ENCODE data around the gene MACROD2. TPM values are rescaled to one million over a fixed set of nuclear protein-coding genes. Genes with fewer than 3 reads are reported as not detected.
"Not testable (repeated sequence)": the region's sequence is repeated elsewhere in the genome, so short reads cannot be mapped to it uniquely, and the experiment has no call there.

The MACROD2 gene
- total RNA-seq, 1 donor from 2014 or later: 0.13 TPM

DNA sequence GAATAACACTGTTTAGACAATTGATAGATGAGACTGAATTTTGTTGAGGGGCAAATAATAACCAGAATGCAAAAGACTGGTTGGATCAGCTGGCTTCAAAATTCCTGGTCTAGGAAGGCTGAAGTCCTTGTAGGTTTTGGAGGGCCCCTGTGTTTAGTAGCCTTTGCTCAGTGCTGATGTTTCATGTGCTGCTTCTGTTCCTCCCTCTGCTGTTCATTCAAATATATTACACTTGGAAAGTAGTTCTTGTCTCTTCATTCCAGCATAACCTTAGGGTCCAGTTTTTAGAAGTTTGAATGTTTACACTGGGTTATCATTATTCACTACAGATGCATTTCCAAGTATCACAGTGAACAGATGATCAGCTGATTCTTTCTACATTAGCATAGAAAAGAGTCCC is 269.6 kb downstream of the MACROD2 start:
- DNase-seq (ENCODE audit: low read depth in 2 of 2): no peak

DNA sequence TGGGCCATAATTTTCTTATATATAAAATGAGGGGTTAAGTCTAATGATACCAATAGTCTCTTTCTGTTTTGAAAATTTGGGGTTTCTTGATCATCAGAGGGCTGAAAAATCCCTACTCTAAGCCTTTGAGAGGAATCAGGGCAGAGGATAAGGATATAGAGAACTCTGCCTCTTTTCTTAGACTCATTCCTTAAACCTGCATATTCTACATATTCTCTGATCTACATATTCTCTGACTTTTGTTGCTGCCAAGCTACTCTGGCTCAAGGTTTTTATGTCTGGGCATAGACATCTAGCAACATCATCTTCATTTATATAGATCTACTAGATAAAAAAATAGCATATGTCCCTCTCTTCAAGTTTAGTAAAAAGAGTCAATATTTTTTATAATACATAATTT is 270.9 kb downstream of the MACROD2 start:
- no peak for DNase-seq (ENCODE audit: low read depth in 2 of 2)

DNA sequence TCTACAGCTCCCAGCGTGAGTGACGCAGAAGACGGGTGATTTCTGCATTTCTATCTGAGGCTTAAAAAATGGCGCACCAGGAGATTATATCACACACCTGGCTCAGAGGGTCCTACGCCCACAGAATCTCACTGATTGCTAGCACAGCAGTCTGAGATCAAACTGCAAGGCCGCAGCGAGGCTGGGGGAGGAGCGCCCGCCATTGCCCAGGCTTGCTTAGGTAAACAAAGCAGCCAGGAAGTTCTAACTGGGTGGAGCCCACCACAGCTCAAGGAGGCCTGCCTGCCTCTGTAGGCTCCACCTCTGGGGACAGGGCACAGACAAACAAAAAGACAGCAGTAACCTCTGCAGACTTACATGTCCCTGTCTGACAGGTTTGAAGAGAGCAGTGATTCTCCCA is 275.4 kb downstream of the MACROD2 start:
- DNase-seq (ENCODE audit: low read depth in 2 of 2): not testable (repeated sequence)

DNA sequence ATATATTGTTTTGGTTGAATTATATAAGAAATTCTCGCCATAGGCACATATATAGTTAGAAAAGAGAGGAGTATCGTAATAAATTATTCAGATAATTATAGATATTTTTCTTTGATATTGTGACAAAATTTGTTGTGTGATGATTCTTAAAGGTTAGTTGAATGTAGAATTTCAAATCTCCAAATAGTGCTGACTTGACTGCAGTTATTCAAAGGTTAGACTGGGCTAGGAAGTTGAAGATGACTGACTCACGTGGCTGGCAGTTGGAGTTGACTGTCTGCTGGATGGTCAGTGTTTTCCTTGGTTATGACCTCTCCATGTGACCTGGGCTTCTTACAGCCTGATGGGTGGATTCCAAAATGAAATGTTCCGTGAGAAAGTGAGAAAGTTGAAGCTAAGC is 286.8 kb downstream of the MACROD2 start:
- no peak for DNase-seq (ENCODE audit: low read depth in 2 of 2)

DNA sequence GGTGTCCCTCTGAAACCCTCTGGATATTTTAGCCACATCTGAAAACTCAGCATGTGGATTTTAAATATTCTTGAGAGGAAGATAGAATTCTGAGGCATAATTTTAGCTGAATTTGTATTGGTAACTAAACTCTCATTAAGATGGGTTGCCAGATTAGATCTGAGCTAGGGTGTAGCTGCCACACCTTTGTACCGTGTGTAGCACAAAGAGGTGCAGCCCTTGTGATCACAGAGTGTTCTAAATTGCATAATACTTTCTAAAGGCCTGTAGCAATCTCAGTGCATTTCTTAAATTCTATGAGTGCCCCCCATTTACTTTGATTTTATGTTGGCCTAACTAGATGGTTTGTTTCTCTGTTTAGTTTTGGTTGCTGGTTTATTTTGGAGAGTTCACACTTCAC is 289.1 kb downstream of the MACROD2 start:
- no peak for DNase-seq (ENCODE audit: low read depth in 2 of 2)

DNA sequence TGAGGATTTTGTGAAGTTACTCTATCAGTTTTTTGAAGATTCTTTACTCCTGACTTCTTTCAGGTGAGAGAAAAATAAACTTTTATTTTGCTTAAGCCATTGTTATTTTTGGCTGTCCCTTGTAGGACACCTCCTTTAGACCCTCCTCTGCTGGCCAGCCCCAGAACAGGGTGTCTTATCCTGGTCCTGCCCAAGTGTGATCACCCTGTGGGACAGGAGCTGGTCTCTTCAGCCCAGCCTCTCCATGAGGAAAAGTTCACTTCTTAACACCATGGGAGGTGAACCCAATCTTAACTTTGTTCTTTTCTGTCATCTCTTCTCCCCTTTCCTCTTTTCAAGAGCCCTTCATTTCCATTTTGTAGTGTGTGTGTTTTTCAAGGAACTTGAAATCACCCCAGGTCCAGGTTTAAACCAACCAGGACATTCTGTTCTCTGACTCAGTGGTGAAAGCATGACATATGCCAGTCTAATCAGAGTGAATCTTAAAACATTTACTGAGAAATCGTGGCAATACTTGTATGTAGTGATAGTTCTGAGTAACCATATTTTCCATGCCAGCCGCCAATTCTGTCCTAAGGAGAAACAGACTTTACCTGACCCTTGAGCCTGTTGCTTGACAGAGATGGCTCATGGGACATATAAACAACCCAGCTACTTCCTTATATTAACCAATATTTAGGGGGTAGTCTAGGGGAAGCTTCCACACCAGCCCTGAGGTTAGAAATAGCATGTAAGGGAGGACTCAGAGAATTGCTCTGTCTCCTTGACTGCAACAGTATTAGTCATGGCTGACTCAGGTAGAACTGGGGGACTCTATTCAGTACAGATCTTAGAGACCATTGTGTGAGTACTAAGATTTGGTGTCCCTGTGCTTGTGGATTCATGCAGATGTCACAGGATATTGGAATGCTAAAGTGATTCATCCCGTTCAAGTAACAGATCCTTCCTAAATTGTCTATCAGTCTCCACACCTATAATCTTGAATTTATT is 293.3 kb downstream of the MACROD2 start:
- DNase-seq (ENCODE audit: low read depth in 2 of 2): no peak

DNA sequence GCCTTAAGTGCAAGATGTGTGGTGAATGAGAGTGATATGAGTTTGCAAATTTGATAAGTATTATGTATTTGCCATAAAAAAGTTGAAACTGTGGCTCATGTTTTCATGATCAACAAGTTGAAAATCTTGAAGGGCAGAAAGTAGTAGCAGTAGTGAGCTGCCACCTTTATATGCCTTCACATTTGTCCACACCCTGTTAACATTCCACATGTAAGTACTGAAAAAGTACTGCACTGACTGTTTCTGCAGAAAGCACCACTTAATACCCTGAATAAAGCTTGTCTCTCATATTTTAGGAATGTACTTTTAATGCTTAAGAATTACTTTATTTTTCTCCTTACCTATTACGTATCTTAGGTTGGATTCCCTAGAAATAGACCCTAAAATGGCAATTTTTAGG is 296.2 kb downstream of the MACROD2 start:
- no peak for DNase-seq (ENCODE audit: low read depth in 2 of 2)

DNA sequence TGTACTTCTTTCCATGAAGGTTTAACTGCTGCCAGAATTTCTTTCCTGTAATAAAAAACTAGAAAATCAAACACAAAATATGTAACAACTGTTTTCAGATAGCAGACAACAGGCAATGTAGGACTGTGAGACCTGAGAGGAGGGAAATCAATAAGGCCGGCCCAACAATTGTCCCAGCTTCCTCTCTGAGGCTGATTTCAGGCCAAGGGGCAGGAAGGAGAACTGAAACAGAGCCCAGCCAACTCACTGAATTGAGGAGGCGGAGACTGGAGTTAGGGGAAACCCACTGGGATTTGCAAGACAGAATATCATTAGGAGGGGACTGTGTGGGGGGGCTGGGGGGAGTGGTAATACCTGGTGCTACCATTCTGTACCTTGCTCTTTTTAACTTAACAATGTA is 299.9 kb downstream of the MACROD2 start:
- peak in 1 of 2 donors; percentile 1 for DNase-seq (ENCODE audit: low read depth in 2 of 2)

DNA sequence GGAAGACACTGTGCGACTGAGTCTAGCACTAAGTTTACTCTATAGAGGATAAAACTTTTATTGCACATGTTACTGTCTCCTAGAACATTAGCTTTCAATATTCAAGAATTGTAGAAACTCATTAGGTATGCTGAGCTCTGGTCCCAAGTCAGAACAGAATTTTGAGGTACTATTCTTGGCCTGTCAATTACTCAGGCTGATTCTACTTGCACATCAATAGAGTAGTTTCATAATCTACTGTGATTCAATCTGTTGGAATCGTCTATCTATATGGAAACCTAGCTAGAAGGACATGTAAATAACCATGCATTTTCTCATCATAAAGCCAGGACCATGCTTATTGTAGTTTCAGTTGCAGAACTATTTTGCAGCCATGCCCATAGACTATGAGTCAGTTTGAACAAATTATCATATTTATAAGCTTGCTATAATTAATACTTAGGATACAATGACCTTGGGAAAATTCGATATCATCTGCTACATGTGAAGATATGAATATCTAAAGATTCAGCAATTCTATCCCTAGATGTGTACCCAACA is 300.5 kb downstream of the MACROD2 start:
- DNase-seq (ENCODE audit: low read depth in 2 of 2): no peak

DNA sequence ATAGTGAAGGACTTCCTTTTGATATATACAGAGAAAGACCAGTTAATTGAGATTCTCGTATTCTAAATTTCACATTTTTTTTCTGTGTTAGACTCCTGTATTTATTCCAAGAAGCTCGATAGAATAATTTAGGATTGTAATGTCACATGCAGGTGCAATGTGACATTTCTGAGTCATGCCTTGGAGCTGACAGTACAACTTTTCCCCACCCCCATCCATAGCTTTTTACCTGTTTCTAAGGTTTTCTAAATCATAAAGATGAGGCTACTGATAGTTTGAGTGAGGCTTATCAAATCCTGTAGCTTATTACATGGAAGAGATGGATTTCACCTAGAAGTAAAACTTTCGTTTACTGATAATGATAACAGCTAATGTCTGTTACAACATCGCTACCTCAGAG is 304.5 kb downstream of the MACROD2 start:
- no peak for DNase-seq (ENCODE audit: low read depth in 2 of 2)

DNA sequence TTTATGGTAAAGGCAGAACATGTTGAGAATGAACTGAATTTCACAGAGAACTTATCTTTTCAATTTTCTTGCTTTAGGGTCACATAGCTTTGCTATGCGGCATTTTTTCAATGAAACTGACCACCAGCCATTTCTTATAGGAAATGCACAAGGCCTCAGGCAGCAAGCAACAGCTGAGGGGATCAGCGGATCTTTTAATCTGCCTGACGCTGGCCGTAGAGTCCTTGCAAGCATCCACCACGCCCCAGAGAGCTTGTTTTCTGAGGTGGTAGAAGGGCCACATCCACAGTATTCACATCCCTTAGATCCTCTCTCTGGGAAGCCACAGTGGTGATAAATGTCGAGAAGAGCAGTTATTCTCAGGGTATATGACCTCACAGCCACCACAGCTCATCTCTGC is 307.8 kb downstream of the MACROD2 start:
- DNase-seq (ENCODE audit: low read depth in 2 of 2): no peak

DNA sequence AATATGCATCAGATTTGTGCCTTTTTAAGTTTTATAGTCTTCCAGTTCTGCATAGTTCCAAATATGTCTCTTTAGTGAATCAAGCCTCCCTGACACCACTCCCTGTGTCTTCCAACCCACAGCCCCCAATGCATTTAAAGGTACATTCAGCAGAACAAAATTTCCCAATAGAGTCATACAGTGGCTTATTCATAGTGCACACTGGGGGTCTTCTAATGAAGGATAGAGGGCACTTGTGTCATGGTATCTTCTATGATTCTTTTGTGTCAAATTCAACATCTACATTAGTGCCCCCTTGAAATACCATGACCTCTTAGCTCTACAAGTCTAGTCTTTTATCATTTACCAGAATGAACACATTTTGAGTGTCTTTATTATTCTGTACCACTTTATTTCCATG is 308.3 kb downstream of the MACROD2 start:
- no peak for DNase-seq (ENCODE audit: low read depth in 2 of 2)

DNA sequence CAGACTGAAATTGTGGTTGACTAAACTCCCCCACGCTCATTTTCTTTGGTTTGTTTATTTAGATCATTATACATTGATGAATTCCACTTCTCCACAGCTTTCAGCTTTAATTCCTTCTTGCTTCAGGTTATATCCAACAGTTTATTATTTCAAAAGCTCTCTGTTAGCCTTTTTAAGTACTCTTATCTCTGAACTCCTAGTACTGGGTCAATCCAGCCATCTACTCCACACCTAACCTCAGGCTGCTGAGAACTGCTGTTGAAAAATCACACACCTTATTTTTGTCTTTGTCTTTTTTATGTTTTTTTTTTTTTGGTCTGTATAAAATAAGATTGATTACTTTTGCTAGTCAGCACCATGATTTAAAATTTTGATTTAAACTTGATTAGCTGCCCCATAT is 309.2 kb downstream of the MACROD2 start:
- no peak for DNase-seq (ENCODE audit: low read depth in 2 of 2)

DNA sequence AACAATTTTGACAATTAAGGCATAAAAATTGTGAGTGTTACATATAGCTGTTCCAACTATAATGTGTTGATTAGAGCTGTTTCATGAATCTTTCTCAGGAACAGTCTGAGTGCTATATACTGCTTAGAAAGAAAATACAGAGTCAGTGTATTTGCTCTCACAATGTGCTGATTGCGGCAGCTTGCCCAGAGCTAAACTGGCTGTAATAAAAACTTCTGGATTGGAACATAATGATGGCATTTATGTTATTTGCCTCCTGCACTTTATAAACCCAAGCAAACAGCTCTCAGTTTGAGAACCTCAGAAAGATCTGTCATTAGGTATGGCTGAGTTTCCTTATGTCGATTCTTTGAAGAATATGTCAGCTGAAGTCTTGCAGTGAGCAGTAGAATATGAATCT is 312.6 kb downstream of the MACROD2 start:
- DNase-seq (ENCODE audit: low read depth in 2 of 2): no peak

DNA sequence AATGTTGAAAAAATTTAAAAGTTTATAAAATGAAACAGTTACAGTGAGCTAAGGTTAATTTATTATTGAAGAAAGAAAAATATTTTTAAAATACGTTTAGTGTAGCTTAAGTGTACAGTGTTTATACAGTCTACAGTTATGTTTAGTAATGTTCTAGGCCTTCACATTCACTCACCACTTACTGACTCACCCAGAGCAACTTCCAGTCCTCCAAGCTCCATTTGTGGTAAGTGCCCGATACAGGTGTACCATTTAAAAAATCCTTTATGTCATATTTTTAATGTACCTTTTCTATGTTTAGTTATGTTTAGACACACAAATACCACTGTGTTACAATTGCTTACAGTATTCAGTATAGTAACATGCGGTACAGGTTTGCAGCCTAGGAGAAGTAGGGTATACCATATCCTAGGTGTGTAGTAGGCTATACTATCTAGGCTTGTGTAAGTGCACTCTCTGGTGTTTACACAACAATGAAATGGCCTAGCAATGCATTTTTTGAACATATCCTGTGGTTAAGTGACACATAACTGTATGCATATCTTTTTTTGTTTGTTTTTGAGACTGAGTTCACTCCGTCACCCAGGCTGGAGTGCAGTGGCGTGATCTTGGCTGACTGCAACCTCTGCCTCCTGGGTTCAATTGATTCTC is 315.8 kb downstream of the MACROD2 start:
- no peak for DNase-seq (ENCODE audit: low read depth in 2 of 2)

DNA sequence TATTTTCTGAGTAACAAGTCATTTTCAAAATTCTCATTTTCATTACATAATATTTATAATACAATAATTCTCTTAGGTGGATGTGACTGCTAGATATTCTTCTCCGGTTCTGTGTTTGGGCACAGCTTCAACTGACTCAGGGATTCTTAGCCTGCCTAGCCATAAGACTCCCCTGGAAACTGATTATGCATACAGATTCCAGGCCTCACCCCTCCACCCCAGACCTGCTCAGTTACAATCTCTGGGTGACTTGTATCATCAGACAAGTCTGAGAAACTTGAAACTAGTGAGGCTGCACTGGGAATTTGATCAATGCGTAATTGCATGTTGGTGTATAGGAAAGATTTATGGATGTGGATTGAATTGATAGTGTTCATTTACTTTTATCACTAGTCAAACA is 316.7 kb downstream of the MACROD2 start:
- no peak for DNase-seq (ENCODE audit: low read depth in 2 of 2)

DNA sequence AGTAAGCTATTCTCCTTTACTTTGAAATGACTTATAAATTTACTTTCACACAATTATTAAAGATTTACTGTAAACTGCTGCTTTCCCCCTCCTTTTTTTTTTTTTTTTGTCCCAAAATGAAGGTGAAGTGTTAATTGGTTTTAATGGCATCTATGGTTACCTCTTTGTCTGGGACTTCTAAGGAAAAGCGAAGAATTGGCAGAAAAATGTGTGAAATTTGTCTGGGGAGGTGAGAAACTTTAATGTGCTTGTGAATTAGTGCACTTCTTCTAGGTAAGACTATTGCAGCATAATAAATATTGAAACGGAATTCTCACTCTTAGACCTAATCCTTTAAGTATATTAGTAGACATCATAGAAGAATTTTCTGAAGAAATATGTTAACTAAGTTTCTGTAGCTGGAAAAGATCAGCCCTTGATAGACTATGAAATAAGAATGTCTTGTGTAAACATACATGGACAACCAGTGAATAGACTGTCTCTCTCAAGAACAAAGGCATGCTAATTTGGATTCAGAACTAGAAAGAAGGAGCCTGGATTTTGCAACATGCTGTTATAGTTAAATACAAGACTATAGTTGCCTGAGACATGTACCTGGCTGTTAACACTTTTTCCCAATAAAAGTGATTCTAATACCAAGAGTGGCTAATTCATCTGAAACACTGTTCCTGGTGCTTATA is 318.2 kb downstream of the MACROD2 start:
- DNase-seq (ENCODE audit: low read depth in 2 of 2): no peak

DNA sequence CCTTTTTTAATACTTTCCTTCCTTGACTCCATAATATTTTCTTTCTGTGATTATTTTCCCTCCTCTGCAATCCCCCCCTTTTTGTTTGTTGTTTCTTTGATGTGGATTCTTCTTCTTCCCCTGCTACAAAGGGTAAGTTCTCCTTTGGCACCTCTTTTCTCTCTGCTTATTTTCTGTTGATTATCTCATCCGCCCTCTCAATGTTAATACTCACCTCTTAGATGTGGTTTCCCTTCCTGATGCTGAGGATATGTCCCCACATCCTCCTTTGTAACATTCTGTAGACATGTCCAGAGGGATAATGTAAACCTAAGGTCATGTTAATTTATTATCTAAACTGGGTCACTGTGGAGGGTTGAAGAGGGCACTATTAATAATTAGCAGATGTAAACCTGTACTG is 324.4 kb downstream of the MACROD2 start:
- DNase-seq (ENCODE audit: low read depth in 2 of 2): no peak

DNA sequence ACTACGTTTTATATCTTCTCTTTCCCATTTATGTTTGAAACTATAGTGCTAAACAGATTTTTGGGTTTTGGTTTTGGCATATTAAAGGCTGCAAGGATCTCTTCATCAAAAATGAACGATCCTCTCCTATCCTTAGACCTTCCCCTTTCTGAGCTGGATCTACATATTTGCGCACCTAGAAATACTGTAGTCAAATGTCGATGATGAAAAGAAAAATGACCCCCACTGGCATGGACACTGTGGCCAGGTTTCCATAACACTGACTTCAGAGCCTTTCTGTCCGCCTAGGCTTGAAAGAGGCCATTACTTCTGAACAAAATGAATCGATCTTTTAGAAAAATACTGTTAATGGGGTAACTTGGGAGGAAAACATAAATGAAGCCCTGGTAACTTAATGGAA is 336.3 kb downstream of the MACROD2 start:
- DNase-seq (ENCODE audit: low read depth in 2 of 2): no peak

DNA sequence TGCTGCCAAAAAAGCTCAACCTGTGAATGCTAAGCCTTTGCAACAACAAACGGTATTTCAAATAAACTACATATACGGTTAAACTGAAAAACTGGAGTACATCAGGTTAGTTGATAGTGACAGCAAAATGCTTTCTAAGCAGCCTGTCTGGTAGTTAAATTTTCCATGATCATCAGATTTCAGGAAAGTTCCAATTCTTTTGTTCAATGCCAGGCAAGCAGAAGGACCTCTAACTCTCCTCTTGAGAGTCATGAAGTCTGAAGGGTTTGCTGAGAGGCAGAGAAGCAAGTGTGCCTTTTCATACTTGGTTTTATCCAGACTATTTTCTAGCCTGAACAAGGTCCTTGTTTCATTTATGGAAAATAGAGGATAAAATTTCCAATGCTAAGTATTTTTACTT is 337.6 kb downstream of the MACROD2 start:
- DNase-seq (ENCODE audit: low read depth in 2 of 2): no peak

DNA sequence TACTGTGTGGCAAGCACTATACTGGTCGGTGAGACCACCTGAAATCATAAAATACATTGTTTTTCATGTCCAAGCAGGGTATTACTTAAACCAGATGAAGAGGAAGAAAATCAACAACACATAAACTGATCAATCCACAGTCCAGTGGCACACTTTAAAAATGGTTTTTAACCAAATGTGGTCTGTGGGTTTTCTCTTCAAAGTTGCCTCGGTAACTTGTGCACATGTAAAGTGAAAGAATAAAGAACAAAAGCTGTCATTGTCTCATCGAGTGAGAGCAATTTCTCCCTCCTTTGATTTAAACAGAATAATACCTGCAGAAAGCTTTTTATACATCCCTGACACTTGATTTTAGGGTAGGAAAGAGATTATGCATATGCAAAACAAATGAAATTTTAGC is 338.4 kb downstream of the MACROD2 start:
- no peak for DNase-seq (ENCODE audit: low read depth in 2 of 2)

DNA sequence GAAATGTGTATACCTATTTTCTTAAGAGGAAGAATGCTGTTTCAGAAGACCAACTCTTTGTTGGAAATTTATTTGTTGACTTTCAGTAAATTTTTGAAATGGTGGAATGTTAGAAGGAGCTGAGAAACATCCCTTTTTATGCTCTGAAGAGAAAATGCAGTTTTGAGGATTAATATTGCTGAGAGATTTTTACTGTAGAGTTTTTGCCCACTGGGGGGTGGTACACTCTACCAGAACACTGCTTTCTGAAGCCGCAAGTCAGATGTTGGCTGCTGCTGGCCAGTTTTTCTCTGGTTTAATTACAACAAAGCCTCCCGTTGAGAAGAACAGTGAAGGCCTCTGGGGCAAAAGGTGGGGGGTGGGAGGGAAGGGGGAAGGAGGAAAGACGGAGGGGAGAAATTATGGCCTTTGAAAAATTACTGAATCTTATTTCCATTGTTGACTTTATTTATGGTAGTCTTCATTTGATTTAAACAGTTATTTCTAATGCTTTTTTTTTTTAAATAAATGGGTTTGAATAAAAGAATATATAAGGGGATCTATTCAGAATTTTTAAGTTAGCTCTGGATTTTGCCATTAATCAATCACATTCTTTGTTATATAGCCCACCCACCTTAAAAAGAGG is 339.1 kb downstream of the MACROD2 start:
- DNase-seq (ENCODE audit: low read depth in 2 of 2): peak; percentile 11 to 34
